Epithelial cell of esophagus (primary cell): ENCODE results near the gene MAPRE3.

Source experiments
- DNase-seq: peaks from one replicate; pipeline ENCODE4 v3.0.0; 2010; ENCODE audit warnings: low read depth
- H3K4me3 ChIP-seq: 2 replicates; pipeline ENCODE4 v1.5.1; 2011; ENCODE audit warnings: mild to moderate bottlenecking, low read length, control low read depth
- CTCF ChIP-seq: IDR thresholded peaks from 2 replicates; pipeline ENCODE4 v1.5.1; 2011; ENCODE audit warnings: low read depth, mild to moderate bottlenecking, low read length, control low read depth, inconsistent platforms; ENCODE audit not compliant: insufficient read depth; ENCODE audit errors: missing control alignments

MAPRE3 gene

DNA sequence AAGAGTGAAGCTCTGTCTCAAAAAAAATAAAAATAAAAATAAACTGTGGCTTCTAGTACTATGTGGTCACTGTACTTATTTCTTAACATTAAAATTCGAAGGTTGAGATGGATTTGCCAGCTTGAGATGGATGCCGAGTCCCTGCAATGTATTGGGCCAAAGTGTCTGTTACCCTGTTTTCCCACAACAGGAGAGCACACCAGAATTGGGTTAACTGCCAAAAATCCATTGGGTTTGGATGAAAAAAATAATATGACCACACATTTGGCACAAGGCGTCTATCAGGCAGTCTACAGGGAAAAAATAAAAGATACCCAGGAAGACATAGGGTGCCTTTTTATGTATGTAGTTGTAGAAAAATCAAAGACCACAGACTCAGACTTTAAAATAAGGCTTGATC lies 19.2 kb upstream of the MAPRE3 start:
- H3K4me3 ChIP-seq: no peak overlapping the region
- TF ChIP-seq CTCF: no peak
- no peak for DNase-seq

- TF ChIP-seq CTCF: no peak
- DNase-seq: no peak
- no peak overlapping the region for H3K4me3 ChIP-seq
These were observed 18.1 kb upstream of the MAPRE3 start for GRCh38 chr2:26952374-26952773.

DNA sequence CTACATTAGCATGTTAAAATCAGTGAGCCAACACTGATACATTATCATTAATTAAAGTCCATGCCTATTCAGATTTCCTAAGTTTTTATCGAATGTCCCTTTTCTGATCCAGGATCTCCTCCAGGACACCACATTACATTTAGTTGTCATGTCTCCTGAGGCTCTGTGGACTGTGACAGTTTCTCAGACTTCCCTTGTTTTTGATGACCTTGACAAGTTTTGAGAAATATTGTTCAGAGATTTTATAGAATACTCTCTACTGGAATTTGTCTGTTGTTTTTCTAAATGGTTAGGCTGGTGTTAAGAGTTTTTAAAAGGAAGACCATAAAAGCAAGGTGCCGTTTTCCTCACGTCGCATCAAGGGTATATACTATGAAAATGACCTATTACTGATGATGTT lies 16.3 kb upstream of the MAPRE3 start:
- H3K4me3 ChIP-seq: no peak overlapping the region
- no peak for DNase-seq
- no peak for TF ChIP-seq CTCF

- no peak overlapping the region for H3K4me3 ChIP-seq
- no peak for TF ChIP-seq CTCF
- no peak for DNase-seq
These were observed 13.4 kb upstream of the MAPRE3 start for GRCh38 chr2:26957041-26957440.

DNA sequence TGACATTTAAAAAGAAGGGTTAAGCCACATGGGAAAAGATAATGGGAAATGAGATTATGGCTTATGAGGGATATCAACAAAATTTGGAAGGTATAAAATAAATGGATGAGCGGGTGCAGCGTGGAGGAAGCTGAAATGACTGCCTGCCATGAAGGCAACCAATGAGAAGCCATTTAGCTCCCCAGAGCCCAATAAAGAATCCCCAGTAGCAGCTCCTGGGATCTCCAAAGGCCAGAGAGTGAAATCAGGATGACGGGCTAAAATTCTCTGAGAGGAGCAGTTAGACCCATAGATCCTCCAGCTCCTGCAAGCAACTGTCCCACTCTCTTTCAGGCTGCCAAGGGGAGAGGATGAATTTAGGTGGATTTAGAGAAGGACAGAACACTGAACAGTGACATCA lies 12.9 kb upstream of the MAPRE3 start:
- DNase-seq: no peak
- no peak overlapping the region for H3K4me3 ChIP-seq
- no peak for TF ChIP-seq CTCF

- H3K4me3 ChIP-seq: no peak overlapping the region
- TF ChIP-seq CTCF: no peak
- no peak for DNase-seq
These were observed 11.1 kb upstream of the MAPRE3 start for GRCh38 chr2:26959331-26959730.

DNA sequence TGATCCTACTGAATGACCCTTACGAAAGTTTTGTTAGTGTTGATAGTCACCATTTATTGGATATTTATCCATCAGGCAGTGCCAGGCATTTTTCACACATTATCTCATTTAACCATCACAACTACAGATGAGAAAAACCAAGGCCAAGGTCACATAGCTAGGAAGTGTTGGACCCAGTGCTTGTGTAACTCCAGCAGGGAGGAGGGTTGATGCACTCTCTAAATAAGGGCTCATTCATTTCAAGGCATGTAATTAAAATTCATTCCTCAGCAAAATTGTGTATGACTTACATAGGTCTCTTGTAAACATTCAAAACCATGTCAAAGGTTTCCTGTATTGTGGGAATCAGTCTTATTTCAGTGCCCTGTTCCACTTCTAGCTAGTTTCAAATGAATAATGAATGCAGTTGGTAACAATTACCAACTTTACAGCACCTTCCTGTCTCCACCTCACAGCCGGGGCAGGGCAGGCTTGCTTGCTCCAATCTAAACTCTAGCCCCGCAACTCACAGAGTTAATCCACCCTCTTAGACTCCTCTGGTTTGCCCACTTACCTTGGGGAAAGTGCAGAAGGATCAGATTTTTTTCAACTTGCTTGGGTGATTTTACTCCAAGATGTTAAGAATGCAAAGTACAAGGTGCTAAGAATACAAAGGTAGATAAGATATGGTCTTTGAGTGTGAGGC lies 5.8 kb upstream of the MAPRE3 start:
- no peak overlapping the region for H3K4me3 ChIP-seq
- DNase-seq: no peak
- no peak for TF ChIP-seq CTCF
